ENCODE results near the gene EGR2.
A peak's percentile ranks its signal among the peaks of the same experiment; 100 is the strongest.
"Not testable (repeated sequence)": the region's sequence is repeated elsewhere in the genome, so short reads cannot be mapped to it uniquely, and the experiment has no call there.

EGR2 gene

DNA sequence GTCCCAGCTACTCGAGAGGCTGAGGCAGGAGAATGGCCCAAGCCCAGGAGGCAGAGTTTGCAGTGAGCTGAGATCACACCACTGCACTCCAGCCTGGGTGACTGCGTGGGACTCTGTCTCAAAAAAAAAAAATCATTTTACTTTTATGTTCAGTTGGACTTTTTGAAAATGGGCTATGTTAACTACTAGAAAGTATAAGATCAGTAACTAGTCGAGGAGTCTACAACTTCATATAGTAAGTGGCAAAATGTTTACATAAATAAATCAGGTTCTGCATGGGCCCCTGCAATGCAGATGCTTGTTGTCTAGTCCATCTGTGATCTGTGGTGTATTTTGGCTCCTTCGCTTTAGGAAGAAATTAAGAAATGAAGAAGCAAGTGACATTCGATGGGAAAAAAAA, 23.9 kb downstream of the EGR2 start:
- no peak for DNase-seq

DNA sequence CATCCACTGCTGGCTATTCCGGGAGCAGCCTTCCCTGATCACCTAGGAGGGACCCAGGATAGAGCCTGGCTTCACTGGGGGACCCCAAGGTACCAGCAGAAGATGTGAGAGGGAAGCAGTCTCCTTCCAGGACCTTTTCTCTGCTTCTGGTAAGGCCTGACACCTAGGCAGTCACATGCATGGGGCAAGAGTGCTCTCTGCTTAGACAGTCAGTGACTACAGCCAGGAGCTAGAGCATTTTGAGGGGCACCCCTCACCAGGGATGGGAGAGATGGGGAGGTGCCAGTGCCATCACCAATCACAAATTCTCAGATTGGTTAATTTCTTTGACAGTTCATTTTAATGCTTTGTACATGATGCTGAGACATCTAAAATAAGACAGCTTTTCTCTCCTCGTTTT, 25.6 kb downstream of the EGR2 start:
- DNase-seq = no peak

DNA sequence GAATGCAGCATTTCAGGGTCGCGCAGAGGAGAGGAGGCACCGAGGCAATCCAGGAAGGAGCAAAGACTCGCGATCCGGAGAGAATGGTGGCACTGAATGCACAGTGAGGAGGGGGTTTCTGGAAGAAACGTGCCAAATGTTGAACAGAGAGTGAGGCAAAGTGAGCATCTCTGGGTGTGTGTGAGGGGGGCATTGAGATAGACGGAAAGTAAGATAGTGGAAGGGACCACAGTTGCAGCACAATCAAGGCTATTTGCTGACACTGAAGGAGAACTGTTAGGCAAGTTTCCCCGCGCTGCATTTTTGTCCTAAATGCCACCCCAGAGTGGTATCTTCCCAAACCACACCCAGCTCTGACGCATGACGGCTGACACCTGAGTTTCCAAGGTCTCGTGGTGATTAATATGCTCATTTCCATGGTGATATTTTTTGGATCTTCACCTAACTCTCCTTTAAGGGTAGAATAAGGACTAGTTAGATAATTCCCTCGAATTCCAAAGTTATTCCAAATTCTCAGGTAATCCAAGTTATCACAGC, 26.1 kb downstream of the EGR2 start:
- DNase-seq = no peak

- DNase-seq = no peak
Observed at GRCh38 chr10:62788861-62789467, 27.2 kb downstream of the EGR2 start.

- DNase-seq = not testable (repeated sequence)
Observed at GRCh38 chr10:62788285-62788684, 27.9 kb downstream of the EGR2 start.

DNA sequence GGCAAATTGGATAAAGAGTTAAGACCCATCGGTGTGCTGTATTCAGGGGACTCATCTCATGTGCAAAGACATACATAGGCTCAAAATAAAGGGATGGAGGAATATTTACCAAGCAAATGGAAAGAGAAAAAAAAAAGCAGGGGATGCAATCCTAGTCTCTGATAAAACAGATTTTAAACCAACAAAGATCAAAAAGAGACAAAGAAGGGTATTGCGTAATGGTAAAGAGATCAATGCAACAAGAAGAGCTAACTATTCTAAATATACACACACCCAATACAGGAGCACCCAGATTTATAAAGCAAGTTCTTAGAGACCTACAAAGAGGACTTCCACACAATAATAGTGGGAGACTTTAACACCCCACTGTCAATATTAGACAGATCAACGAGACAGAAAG, 31.6 kb downstream of the EGR2 start:
- not testable (repeated sequence) for DNase-seq

GRCh38 chr10:62779487-62780248, 36.5 kb downstream of the EGR2 start:
- DNase-seq = peak; percentile 88 to 89

GRCh38 chr10:62778125-62778524, 38.0 kb downstream of the EGR2 start:
- no peak for DNase-seq

DNA sequence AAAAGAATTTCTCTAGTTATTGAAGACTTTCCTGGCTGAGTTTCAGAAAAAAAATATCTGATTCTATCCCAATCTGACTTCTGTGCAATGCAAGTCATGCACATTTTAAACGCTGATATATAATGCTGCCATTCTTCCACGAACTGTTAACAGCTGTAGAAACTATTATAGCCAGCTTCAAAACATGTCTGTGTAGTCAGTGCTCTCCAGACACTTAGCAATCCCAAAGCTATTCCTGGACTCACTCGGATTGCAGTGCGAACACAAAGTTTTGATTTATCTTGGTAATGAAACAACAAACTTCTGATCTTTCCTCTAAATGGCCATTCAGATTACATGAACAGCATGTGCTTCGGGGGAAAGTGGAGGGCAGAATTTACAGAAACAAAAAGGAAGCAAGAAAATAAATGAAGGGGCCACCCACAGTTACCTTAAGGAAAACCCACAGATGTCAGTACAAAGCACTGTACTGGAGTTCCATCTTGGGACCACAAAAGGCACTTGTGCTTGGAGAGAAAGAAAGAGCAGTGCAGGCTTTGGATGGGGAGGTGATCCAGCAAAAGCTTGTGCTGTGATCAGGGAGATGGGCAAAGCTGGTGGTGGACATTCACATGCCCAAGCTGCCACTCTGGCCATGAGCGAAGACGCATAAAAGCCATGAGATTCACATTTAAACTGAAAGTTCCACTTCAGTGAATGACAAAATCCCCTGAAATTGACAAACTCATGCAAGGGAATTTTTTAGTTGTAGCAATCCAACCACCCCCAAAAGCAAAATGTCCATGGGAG, 43.8 kb downstream of the EGR2 start:
- no peak for DNase-seq

DNA sequence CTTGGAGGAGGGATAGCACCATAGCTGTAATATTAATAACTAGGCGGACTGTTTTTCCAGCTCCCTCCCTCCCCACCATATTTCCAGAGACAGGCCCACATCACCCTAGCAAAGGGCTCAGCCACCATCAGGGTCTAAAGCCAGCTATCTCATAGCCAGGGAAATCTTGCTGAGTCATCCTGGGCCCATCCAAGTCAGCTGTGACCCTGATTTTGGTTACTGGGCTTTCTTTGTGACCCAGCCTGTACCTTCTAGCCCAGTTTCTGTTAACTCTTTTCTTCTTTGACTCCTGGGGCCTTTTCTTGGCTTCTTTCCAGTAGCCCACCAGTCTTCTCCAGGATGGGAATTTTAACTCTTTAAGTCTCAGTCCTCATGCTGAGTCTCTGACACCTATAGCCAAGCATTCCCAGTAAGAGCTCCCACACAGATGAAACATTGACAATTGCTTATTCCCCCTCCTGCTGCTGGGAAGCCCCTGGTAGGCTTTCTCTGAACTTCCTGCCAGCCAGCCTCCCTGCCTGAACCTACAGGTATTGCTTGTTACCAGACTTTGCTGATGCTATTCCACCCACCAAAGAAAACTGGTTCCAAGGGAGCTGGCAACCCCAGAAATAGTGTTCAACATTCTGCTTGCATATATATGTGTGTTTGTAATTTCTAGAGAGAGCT, 46.5 kb downstream of the EGR2 start:
- no peak for DNase-seq

DNA sequence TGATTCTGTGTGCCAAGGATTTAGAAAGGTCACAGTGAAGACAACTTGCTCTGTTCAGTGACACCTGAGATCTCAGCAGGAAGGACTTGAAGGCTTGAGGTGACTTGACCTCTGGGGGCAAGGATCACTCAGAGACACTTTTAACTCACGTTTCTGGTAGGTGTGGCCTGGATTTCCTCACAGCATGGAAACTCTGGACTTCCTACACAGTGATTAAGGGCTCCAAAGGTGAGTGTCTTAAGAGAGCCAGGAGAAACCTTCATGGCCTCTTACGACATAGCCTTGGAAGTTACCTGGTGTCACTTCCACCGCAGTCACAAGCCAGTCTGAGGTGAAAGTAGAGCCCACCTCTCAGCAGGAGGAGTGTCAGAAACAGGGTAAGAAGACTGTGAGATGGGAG, 49.8 kb downstream of the EGR2 start:
- no peak for DNase-seq

DNA sequence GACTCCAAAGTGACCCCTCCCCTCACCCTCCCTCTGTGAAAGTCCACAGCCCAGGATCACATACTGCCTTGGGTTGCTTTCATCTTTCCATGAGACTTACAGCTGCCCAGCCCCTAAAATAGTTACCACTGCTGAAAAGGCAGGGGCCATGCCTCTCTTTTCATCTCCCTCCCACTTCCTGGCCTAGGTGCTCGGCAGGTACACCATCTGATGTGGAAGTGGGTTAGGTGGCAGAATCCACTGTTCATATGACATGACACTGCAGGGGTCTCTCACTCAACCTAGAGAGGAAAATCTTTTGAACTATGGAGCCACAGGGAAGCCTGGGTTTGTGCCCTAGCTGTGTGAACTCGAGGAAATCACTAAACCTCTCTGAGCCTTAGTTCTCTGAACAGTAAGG, 50.4 kb downstream of the EGR2 start:
- DNase-seq = no peak

GRCh38 chr10:62764011-62764410, 52.2 kb downstream of the EGR2 start:
- no peak for DNase-seq

GRCh38 chr10:62763155-62763554, 53.0 kb downstream of the EGR2 start:
- no peak for DNase-seq
